Measurements from ENCODE around the gene RARB. TPM values are rescaled to one million over a fixed set of nuclear protein-coding genes. Genes with fewer than 3 reads are reported as not detected.

The RARB gene
- total and polyA plus RNA-seq, 2 of the 13 experiments (the other 11 are each of a cell fraction or from before 2014, with no cell fraction given) = 0.16 TPM; not detected in 1

DNA sequence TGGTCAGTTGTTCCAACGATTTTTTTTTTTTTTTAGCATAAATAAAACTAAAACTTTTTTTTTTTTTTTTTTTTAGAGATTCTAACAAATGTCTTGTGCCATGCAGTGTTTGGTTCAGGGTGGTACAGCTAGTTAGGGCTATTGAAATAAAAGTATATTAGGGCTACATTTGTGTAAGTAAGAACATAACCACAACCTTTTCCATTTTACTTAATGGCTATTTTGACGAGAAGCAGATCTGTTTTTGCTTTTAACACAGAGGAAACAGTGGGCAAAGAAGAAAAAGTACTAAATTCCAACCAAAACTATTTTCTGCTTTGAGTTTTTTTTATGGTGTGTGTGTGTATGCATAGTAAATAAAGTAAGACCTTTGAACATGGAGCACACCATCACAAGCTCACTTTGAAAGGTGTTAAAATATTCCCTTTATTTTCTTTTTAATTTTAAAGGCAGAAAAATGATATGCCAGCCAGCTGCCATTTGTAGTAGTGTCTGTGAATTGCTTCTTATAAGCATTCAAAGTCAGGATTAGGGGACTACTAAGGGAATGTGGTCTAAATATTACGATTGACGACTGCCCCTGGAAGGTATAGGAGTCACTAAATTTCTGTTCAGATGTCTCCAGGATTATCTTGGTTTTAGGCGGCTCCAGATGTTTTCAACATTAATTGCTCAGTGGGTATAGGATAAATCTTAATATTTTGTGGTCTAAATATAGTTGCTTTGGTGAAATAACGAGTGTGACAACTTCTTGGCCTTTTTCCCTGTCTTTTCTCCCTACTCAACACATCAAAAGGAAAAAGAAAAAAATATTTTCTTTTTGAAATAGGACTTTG is 3.1 kb downstream of the RARB start:
- ATAC-seq (no peak), DNase-seq (ENCODE audit: low spot score) (no peak), FAIRE-seq (no peak)
- intact Hi-C loops (cut with micrococcal nuclease; ENCODE audit: unreplicated experiment) (loop anchor here (10.0 kb wide), 1 partner anchor 164 kb away; no protein-coding TSS in a partner anchor), in situ Hi-C loops (cut with HindIII; ENCODE audit: extremely low pct_ligation_motif_present, low pct_unique_long_range_greater_than_20kb) (no loop called here)
- no peak overlapping the region for H3K4me2 ChIP-seq (ENCODE audit: low read depth, low read length)
- no peaks in the 10 kb centered on the region for H3K9me3 ChIP-seq (ENCODE audit: low read length)
- H3K36me3 ChIP-seq (replicated peaks in 1 of 2; ENCODE audit: control insufficient read depth in 1 of 2, insufficient read depth in 2 of 2, low read length in 2 of 2) = no peaks in the 10 kb centered on the region
- H3K4me3 ChIP-seq (replicated peaks in 1 of 3; ENCODE audit: insufficient read depth in 1 of 3, low read depth in 2 of 3, low read length in 3 of 3) = no peak overlapping the region
- POLR2A ChIA-PET = no interaction called here
- H4K20me1 ChIP-seq (ENCODE audit: insufficient read depth, low read length) = no peaks in the 10 kb centered on the region
- H2AFZ ChIP-seq (ENCODE audit: low read length) = no peak overlapping the region
- no peak overlapping the region for H3K27ac ChIP-seq (ENCODE audit: extremely low read length, insufficient read depth, low read length)
- no peak for TF ChIP-seq KDM3A (CRISPR knock-in tag; IDR thresholded peaks at IDR 0.05; ENCODE audit: low read depth)
- no peak for TF ChIP-seq WIZ (CRISPR knock-in tag; IDR thresholded peaks at IDR 0.05)
- TF ChIP-seq, protein P1, sequence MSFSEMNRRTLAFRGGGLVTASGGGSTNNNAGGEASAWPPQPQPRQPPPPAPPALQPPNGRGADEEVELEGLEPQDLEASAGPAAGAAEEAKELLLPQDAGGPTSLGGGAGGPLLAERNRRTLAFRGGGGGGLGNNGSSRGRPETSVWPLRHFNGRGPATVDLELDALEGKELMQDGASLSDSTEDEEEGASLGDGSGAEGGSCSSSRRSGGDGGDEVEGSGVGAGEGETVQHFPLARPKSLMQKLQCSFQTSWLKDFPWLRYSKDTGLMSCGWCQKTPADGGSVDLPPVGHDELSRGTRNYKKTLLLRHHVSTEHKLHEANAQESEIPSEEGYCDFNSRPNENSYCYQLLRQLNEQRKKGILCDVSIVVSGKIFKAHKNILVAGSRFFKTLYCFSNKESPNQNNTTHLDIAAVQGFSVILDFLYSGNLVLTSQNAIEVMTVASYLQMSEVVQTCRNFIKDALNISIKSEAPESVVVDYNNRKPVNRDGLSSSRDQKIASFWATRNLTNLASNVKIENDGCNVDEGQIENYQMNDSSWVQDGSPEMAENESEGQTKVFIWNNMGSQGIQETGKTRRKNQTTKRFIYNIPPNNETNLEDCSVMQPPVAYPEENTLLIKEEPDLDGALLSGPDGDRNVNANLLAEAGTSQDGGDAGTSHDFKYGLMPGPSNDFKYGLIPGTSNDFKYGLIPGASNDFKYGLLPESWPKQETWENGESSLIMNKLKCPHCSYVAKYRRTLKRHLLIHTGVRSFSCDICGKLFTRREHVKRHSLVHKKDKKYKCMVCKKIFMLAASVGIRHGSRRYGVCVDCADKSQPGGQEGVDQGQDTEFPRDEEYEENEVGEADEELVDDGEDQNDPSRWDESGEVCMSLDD (CRISPR knock-in tag; IDR thresholded peaks at IDR 0.05; ENCODE audit: borderline replicate concordance) = no peak
- TF ChIP-seq AHR (CRISPR knock-in tag; IDR thresholded peaks at IDR 0.05) = no peak
- TF ChIP-seq, protein P2, sequence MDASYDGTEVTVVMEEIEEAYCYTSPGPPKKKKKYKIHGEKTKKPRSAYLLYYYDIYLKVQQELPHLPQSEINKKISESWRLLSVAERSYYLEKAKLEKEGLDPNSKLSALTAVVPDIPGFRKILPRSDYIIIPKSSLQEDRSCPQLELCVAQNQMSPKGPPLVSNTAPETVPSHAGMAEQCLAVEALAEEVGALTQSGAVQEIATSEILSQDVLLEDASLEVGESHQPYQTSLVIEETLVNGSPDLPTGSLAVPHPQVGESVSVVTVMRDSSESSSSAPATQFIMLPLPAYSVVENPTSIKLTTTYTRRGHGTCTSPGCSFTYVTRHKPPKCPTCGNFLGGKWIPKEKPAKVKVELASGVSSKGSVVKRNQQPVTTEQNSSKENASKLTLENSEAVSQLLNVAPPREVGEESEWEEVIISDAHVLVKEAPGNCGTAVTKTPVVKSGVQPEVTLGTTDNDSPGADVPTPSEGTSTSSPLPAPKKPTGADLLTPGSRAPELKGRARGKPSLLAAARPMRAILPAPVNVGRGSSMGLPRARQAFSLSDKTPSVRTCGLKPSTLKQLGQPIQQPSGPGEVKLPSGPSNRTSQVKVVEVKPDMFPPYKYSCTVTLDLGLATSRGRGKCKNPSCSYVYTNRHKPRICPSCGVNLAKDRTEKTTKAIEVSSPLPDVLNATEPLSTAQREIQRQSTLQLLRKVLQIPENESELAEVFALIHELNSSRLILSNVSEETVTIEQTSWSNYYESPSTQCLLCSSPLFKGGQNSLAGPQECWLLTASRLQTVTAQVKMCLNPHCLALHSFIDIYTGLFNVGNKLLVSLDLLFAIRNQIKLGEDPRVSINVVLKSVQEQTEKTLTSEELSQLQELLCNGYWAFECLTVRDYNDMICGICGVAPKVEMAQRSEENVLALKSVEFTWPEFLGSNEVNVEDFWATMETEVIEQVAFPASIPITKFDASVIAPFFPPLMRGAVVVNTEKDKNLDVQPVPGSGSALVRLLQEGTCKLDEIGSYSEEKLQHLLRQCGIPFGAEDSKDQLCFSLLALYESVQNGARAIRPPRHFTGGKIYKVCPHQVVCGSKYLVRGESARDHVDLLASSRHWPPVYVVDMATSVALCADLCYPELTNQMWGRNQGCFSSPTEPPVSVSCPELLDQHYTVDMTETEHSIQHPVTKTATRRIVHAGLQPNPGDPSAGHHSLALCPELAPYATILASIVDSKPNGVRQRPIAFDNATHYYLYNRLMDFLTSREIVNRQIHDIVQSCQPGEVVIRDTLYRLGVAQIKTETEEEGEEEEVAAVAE (CRISPR knock-in tag; IDR thresholded peaks at IDR 0.05; ENCODE audit: borderline replicate concordance) = no peak
- TF ChIP-seq KLF15 (CRISPR knock-in tag; IDR thresholded peaks at IDR 0.05; ENCODE audit: borderline replicate concordance) = no peak
- TF ChIP-seq HHEX (CRISPR knock-in tag; IDR thresholded peaks at IDR 0.05) = no peak
- TF ChIP-seq SRSF9 (IDR thresholded peaks at IDR 0.05; ENCODE audit: borderline replicate concordance, insufficient read depth, low read depth, low read length, poor library complexity, severe bottlenecking) = no peak
- TF ChIP-seq ZIK1 (CRISPR knock-in tag; IDR thresholded peaks at IDR 0.05; ENCODE audit: borderline replicate concordance, low read depth) = no peak
- TF ChIP-seq, protein P3, sequence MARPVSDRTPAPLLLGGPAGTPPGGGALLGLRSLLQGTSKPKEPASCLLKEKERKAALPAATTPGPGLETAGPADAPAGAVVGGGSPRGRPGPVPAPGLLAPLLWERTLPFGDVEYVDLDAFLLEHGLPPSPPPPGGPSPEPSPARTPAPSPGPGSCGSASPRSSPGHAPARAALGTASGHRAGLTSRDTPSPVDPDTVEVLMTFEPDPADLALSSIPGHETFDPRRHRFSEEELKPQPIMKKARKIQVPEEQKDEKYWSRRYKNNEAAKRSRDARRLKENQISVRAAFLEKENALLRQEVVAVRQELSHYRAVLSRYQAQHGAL (CRISPR knock-in tag; IDR thresholded peaks at IDR 0.05; ENCODE audit: not compliant biosample characterization) = no peak
- TF ChIP-seq KDM2A (CRISPR knock-in tag; IDR thresholded peaks at IDR 0.05; ENCODE audit: borderline replicate concordance, low read depth) = no peak
- no peak for TF ChIP-seq ZFP90 (CRISPR knock-in tag; IDR thresholded peaks at IDR 0.05; ENCODE audit: borderline replicate concordance)
- TF ChIP-seq SMAD1 (CRISPR knock-in tag; IDR thresholded peaks at IDR 0.05; ENCODE audit: borderline replicate concordance, low read depth) = no peak
- no peak for TF ChIP-seq ZFX (CRISPR knock-in tag; IDR thresholded peaks at IDR 0.05; ENCODE audit: low read depth)
- TF ChIP-seq PAX8 (CRISPR knock-in tag; IDR thresholded peaks at IDR 0.05; ENCODE audit: borderline replicate concordance) = no peak
- peaks cover 0 to 32% of the 10 kb centered on the region in 2 experiments; a peak in 4 of 5 replicates for H3K27me3 ChIP-seq (ENCODE audit: control insufficient read depth in 1 of 2, insufficient read depth in 2 of 2, low read length in 2 of 2)
- CTCF ChIA-PET (ENCODE audit: low intra/inter-chr PET ratio, low total read pairs) = no interaction called here
- WGBS (ENCODE audit: low lambda C conversion rate) = 8% methylated on average over 6 of the region's 6 CpGs
- no peaks in the 10 kb centered on the region for H3K79me2 ChIP-seq (ENCODE audit: insufficient read depth, low read length)
- H3K9ac ChIP-seq (ENCODE audit: insufficient read depth, low read depth, low read length) = no peak overlapping the region
- BruUV-seq (replicated peaks) = no TSS peak
- peaks cover 40% of the 10 kb centered on the region for H3K4me1 ChIP-seq (ENCODE audit: insufficient read depth, low read length)

All from HepG2 (cell line).